SK-N-SH (cell line): Measurements from ENCODE around the gene WIF1. TPM values are rescaled to one million over a fixed set of nuclear protein-coding genes. Genes with fewer than 3 reads are reported as not detected.

ENCODE experiments used
- CTCF ChIA-PET: fragments of 300-600, 350-600 bp; formaldehyde crosslinking; extraction: SDS; loops from one replicate; lab custom pipeline; 2021; lab: Yijun Ruan, JAX
- POLR2A ChIA-PET: fragments of 350-600 bp; sonication (Branson Sonifier 250); formaldehyde crosslinking; extraction: SDS; loops from one replicate; lab custom pipeline; 2020; ENCODE audit warnings: antibody characterized with exemption, inconsistent platforms; lab: Yijun Ruan, JAX
- DNase-seq: peaks from one replicate; pipeline ENCODE4 v3.0.0; 2012
- H2AFZ ChIP-seq: fragments of 200-600 bp; sonication (generic); 2 replicates; pipeline ENCODE4 v1.8.1; 2016; ENCODE audit warnings: antibody characterized with exemption, mild to moderate bottlenecking, low read depth
- H3F3A ChIP-seq: fragments of 200-600 bp; sonication (generic); replicated peaks from 2 replicates; pipeline ENCODE3; 2016; ENCODE audit warnings: antibody characterized with exemption, mild to moderate bottlenecking; ENCODE audit not compliant: insufficient read depth
- H3K27ac ChIP-seq, 2 experiments: fragments of 200-500 bp in 1 of 2; fragments of 200-600 bp in 1 of 2; sonication (Bioruptor generic) in 1 of 2; sonication (generic), shearing (Covaris generic) in 1 of 2; 2 replicates each; pipeline versions ENCODE4 v1.5.1 to v1.6.1; 2014 to 2016; ENCODE audit warnings: low read depth in 2 of 2, inconsistent platforms in 1 of 2, low read length in 1 of 2, mild to moderate bottlenecking in 1 of 2, mixed read lengths in 1 of 2
- H3K27me3 ChIP-seq: fragments of 200-600 bp; sonication (generic), shearing (Covaris generic); 2 replicates; pipeline ENCODE4 v1.6.1; 2016; ENCODE audit warnings: mixed run types; ENCODE audit not compliant: insufficient read depth
- H3K36me3 ChIP-seq, 2 experiments: fragments of 200-500 bp in 1 of 2; fragments of 200-600 bp in 1 of 2; sonication (Bioruptor generic) in 1 of 2; sonication (generic) in 1 of 2; replicated peaks in 1 of 2; 2 replicates each; pipeline versions ENCODE3 to v1.5.1; 2014 to 2016; ENCODE audit warnings: low read length in 1 of 2, mild to moderate bottlenecking in 1 of 2; ENCODE audit not compliant: insufficient read depth in 2 of 2, control insufficient read depth in 1 of 2
- H3K4me1 ChIP-seq, 2 experiments: fragments of 200-500 bp in 1 of 2; fragments of 200-600 bp in 1 of 2; sonication (Bioruptor generic) in 1 of 2; sonication (generic), shearing (Covaris generic) in 1 of 2; 2 replicates each; pipeline versions ENCODE4 v1.5.1 to v1.6.1; 2014 to 2016; ENCODE audit warnings: low read depth in 1 of 2, low read length in 1 of 2, mixed run types in 1 of 2; ENCODE audit not compliant: insufficient read depth in 2 of 2, control insufficient read depth in 1 of 2
- H3K4me2 ChIP-seq: fragments of 200-600 bp; sonication (generic), shearing (Covaris generic); 2 replicates; pipeline ENCODE4 v1.6.1; 2017; ENCODE audit warnings: mixed run types
- H3K4me3 ChIP-seq, 2 experiments: fragments of 200-500 bp in 1 of 2; fragments of 200-600 bp in 1 of 2; sonication (Bioruptor generic) in 1 of 2; sonication (generic), shearing (Covaris generic) in 1 of 2; 2 replicates each; pipeline versions ENCODE4 v1.5.1 to v1.8.1; 2014 to 2016; ENCODE audit warnings: low read depth in 2 of 2, inconsistent platforms in 1 of 2, low read length in 1 of 2, mild to moderate bottlenecking in 1 of 2, mixed read lengths in 1 of 2, moderate library complexity in 1 of 2
- H3K79me2 ChIP-seq: fragments of 200-600 bp; sonication (generic); 2 replicates; pipeline ENCODE4 v1.8.1; 2017; ENCODE audit warnings: mild to moderate bottlenecking; ENCODE audit not compliant: insufficient read depth
- H3K9ac ChIP-seq: fragments of 200-600 bp; sonication (generic); 2 replicates; pipeline ENCODE4 v1.6.1; 2017; ENCODE audit warnings: mixed run types
- H3K9me2 ChIP-seq: fragments of 200-600 bp; sonication (generic); 2 replicates; pipeline ENCODE4 v1.6.1; 2017; ENCODE audit warnings: mixed run types
- H3K9me3 ChIP-seq: fragments of 200-600 bp; sonication (generic); 2 replicates; pipeline ENCODE4 v1.6.1; 2017; ENCODE audit warnings: mixed run types, mild to moderate bottlenecking, moderate library complexity
- H4K20me1 ChIP-seq: fragments of 200-600 bp; sonication (generic); 2 replicates; pipeline ENCODE4 v1.6.1; 2017; ENCODE audit warnings: mild to moderate bottlenecking, mixed run types; ENCODE audit not compliant: insufficient read depth
- ELF1 ChIP-seq: IDR thresholded peaks from 2 replicates; pipeline ENCODE4 v1.4.0; 2012
- EP300 ChIP-seq, 2 experiments: IDR thresholded peaks; 2 replicates each; pipeline versions ENCODE4 v1.4.0 to v1.6.1; 2012; ENCODE audit warnings: borderline replicate concordance in 1 of 2, low read depth in 1 of 2, low read length in 1 of 2
- FOXM1 ChIP-seq: IDR thresholded peaks from 2 replicates; pipeline ENCODE4 v1.4.0; 2012; ENCODE audit warnings: low read depth, mild to moderate bottlenecking
- MAX ChIP-seq: IDR thresholded peaks from 2 replicates; pipeline ENCODE4 v1.4.0; 2012; ENCODE audit warnings: low read depth
- MEF2A ChIP-seq: IDR thresholded peaks from 2 replicates; pipeline ENCODE4 v1.4.0; 2012; ENCODE audit warnings: low read depth, borderline replicate concordance
- NRF1 ChIP-seq: IDR thresholded peaks from 2 replicates; pipeline ENCODE4 v1.6.1; 2012; ENCODE audit warnings: low read depth, mild to moderate bottlenecking, low read length
- REST ChIP-seq: IDR thresholded peaks from 2 replicates; pipeline ENCODE4 v1.6.1; 2012; ENCODE audit warnings: mild to moderate bottlenecking, low read depth, low read length, moderate library complexity
- RFX5 ChIP-seq: IDR thresholded peaks from 2 replicates; pipeline ENCODE4 v1.6.1; 2012; ENCODE audit warnings: mild to moderate bottlenecking, improper control_type of control experiment, low read length
- RXRA ChIP-seq: IDR thresholded peaks from 2 replicates; pipeline ENCODE4 v1.4.0; 2012; ENCODE audit warnings: low read depth, mild to moderate bottlenecking, borderline replicate concordance
- SIN3A ChIP-seq: IDR thresholded peaks from 2 replicates; pipeline ENCODE4 v1.6.1; 2012; ENCODE audit warnings: low read depth, mild to moderate bottlenecking, low read length, moderate library complexity, borderline replicate concordance
- SMC3 ChIP-seq: IDR thresholded peaks from 2 replicates; pipeline ENCODE4 v1.6.1; 2012; ENCODE audit warnings: low read depth, low read length, improper control_type of control experiment
- USF1 ChIP-seq: IDR thresholded peaks from 2 replicates; pipeline ENCODE4 v1.4.0; 2012; ENCODE audit warnings: low read depth, borderline replicate concordance
- USF2 ChIP-seq: fragments of 150-350 bp; IDR thresholded peaks from 2 replicates; pipeline ENCODE4 v1.6.1; 2017; ENCODE audit warnings: antibody characterized with exemption, low read length, low read depth, borderline replicate concordance
- WGBS: methylation state at CpG from one replicate; pipeline ENCODE4 v1.1.6; 2017; ENCODE audit warnings: low lambda C conversion rate; 5-methylcytosine and 5-hydroxymethylcytosine counted together
- polyA plus RNA-seq, 3 experiments: library from polyadenylated mRNA; depleted of rRNA; stranded (reverse); fragments of >200 nt; gene quantifications; 2 replicates each; pipeline ENCODE4 v1.2.3, GENCODE V29; 2012
- TF ChIP-seq, protein P1 (sequence below): IDR thresholded peaks from 2 replicates; pipeline ENCODE4 v1.4.0; 2012; ENCODE audit warnings: low read depth, borderline replicate concordance
- TF ChIP-seq, protein P2 (sequence below): fragments of 200-600 bp; sonication (generic); IDR thresholded peaks from 2 replicates; pipeline ENCODE4 v1.6.1; 2017; ENCODE audit warnings: antibody characterized with exemption, mild to moderate bottlenecking, moderate library complexity
- TF ChIP-seq, protein P3 (sequence below): IDR thresholded peaks from 2 replicates; pipeline ENCODE4; 2012

The WIF1 gene
- polyA plus RNA-seq, 1 of the 3 experiments (the other 2 are of a cell fraction) = not detected

DNA sequence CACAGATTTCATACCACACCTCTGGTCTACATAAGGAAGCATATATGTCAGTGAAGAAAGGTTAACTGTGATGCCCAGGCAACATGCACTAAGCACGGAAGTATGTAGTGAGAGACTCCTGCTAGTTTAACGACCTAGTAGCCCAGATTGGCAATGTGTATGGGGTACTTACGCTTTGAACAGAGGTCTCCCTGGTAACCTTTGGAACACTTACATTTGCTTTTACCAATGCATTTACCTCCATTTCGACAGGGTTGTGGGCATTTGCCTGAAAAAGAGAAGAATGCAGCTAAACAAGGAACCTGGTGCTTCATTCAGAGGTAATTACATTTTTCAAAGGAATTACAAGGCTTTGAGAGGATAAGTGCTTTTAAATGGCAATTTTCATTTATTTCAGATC is 65.2 kb downstream of the WIF1 start:
- TF ChIP-seq USF2 (no peak), ELF1 (no peak), EP300 (IDR thresholded peaks at IDR 0.05; ENCODE audit: borderline replicate concordance in 1 of 2, low read depth in 1 of 2, low read length in 1 of 2) (no peak), SMC3 (no peak), RFX5 (no peak), MAX (no peak), MEF2A (no peak), NRF1 (no peak), USF1 (no peak), SIN3A (no peak), RXRA (no peak), FOXM1 (no peak), REST (no peak)
- TF ChIP-seq, protein P1, sequence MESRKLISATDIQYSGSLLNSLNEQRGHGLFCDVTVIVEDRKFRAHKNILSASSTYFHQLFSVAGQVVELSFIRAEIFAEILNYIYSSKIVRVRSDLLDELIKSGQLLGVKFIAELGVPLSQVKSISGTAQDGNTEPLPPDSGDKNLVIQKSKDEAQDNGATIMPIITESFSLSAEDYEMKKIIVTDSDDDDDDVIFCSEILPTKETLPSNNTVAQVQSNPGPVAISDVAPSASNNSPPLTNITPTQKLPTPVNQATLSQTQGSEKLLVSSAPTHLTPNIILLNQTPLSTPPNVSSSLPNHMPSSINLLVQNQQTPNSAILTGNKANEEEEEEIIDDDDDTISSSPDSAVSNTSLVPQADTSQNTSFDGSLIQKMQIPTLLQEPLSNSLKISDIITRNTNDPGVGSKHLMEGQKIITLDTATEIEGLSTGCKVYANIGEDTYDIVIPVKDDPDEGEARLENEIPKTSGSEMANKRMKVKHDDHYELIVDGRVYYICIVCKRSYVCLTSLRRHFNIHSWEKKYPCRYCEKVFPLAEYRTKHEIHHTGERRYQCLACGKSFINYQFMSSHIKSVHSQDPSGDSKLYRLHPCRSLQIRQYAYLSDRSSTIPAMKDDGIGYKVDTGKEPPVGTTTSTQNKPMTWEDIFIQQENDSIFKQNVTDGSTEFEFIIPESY = no peak
- TF ChIP-seq, protein P2, sequence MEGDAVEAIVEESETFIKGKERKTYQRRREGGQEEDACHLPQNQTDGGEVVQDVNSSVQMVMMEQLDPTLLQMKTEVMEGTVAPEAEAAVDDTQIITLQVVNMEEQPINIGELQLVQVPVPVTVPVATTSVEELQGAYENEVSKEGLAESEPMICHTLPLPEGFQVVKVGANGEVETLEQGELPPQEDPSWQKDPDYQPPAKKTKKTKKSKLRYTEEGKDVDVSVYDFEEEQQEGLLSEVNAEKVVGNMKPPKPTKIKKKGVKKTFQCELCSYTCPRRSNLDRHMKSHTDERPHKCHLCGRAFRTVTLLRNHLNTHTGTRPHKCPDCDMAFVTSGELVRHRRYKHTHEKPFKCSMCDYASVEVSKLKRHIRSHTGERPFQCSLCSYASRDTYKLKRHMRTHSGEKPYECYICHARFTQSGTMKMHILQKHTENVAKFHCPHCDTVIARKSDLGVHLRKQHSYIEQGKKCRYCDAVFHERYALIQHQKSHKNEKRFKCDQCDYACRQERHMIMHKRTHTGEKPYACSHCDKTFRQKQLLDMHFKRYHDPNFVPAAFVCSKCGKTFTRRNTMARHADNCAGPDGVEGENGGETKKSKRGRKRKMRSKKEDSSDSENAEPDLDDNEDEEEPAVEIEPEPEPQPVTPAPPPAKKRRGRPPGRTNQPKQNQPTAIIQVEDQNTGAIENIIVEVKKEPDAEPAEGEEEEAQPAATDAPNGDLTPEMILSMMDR = no peak
- TF ChIP-seq, protein P3, sequence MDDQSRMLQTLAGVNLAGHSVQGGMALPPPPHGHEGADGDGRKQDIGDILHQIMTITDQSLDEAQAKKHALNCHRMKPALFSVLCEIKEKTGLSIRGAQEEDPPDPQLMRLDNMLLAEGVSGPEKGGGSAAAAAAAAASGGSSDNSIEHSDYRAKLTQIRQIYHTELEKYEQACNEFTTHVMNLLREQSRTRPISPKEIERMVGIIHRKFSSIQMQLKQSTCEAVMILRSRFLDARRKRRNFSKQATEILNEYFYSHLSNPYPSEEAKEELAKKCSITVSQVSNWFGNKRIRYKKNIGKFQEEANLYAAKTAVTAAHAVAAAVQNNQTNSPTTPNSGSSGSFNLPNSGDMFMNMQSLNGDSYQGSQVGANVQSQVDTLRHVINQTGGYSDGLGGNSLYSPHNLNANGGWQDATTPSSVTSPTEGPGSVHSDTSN = no peak
- no peaks in the 10 kb centered on the region for H3F3A ChIP-seq
- H3K4me1 ChIP-seq = no peaks in the 10 kb centered on the region; a peak in 1 of 4 replicates
- H3K27ac ChIP-seq = no peak overlapping the region
- H3K36me3 ChIP-seq = no peaks in the 10 kb centered on the region
- H3K9me3 ChIP-seq = no peaks in the 10 kb centered on the region
- ChIA-PET CTCF (no interaction called here), POLR2A (no interaction called here)
- no peaks in the 10 kb centered on the region for H3K9me2 ChIP-seq
- WGBS = 8% methylated on average over 4 of the region's 4 CpGs
- H2AFZ ChIP-seq = no peak overlapping the region
- H3K4me3 ChIP-seq = no peak overlapping the region
- no peaks in the 10 kb centered on the region for H3K79me2 ChIP-seq
- H4K20me1 ChIP-seq = no peaks in the 10 kb centered on the region
- H3K27me3 ChIP-seq = peaks cover 24% of the 10 kb centered on the region; the same call in 1 of the 2 replicates
- H3K9ac ChIP-seq = no peak overlapping the region
- H3K4me2 ChIP-seq = no peak overlapping the region
- DNase-seq = no peak
